Mucosa of rectum (tissue), 2 donors: ENCODE measurements around the gene PACRG.

Experiments
- H3K27ac ChIP-seq, 2 donors: one replicate each; pipeline ENCODE4 v1.7.0; 2013; ENCODE audit warnings: inconsistent platforms in 2 of 2, low read depth in 2 of 2, low read length in 2 of 2
- H3K27me3 ChIP-seq, 2 donors: one replicate each; pipeline ENCODE4 v1.7.0; 2013; ENCODE audit warnings: low read length in 2 of 2; ENCODE audit not compliant: control insufficient read depth in 2 of 2, insufficient read depth in 2 of 2
- H3K36me3 ChIP-seq, 2 donors: one replicate each; pipeline ENCODE4 v1.7.0; 2013; ENCODE audit warnings: low read length in 2 of 2; ENCODE audit not compliant: control insufficient read depth in 2 of 2, insufficient read depth in 2 of 2
- H3K4me1 ChIP-seq, 2 donors: one replicate each; pipeline ENCODE4 v1.7.0; 2013; ENCODE audit warnings: low read length in 2 of 2, mild to moderate bottlenecking in 1 of 2; ENCODE audit not compliant: control insufficient read depth in 2 of 2, insufficient read depth in 2 of 2
- H3K4me3 ChIP-seq, 2 donors: one replicate each; pipeline ENCODE4 v1.7.0; 2013; ENCODE audit warnings: low read length in 2 of 2
- H3K9ac ChIP-seq, 2 donors: one replicate each; pipeline ENCODE4 v1.7.0; 2013; ENCODE audit warnings: low read length in 2 of 2, low read depth in 1 of 2, mild to moderate bottlenecking in 1 of 2
- H3K9me3 ChIP-seq, 2 donors: one replicate each; pipeline ENCODE4 v1.7.0; 2013; ENCODE audit warnings: low read length in 2 of 2; ENCODE audit not compliant: control insufficient read depth in 2 of 2
- donor health status: healthy.
- donor health status: Normal muscosa, but diverticular disease.

PACRG gene

DNA sequence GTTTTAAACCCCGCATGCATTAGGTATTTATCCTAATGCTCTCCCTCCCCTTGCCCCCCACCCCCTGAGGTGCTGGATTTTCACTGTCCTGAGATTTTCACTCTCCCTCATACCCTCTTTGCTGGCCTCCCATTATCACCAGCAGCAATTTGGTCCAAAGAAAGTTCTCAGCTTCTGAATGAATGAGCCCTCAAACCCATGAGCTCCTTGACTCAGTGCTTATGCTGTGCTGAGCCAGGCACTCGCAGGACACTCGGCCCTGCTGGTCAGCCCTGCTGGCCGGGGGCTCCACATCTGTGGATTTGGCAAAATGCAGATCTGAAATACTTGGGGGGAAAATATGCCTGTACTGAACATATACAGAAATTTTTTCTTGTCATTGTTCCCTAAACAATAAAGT lies 533.6 kb downstream of the PACRG start:
- no peak overlapping the region for H3K27ac ChIP-seq
- H3K36me3 ChIP-seq = no peaks in the 10 kb centered on the region
- no peaks in the 10 kb centered on the region for H3K9me3 ChIP-seq
- H3K9ac ChIP-seq = no peak overlapping the region
- no peak overlapping the region for H3K4me3 ChIP-seq
- no peaks in the 10 kb centered on the region for H3K27me3 ChIP-seq
- no peaks in the 10 kb centered on the region for H3K4me1 ChIP-seq

GRCh38 chr6:163262080-163262479 lies 534.3 kb downstream of the PACRG start:
- Histone ChIP-seq H3K9ac (no peak overlapping the region), H3K4me1 (no peaks in the 10 kb centered on the region), H3K27ac (no peak overlapping the region)

GRCh38 chr6:163263196-163263595 lies 535.4 kb downstream of the PACRG start:
- Histone ChIP-seq H3K9me3 (no peaks in the 10 kb centered on the region), H3K4me1 (no peaks in the 10 kb centered on the region), H3K27me3 (no peaks in the 10 kb centered on the region), H3K4me3 (no peak overlapping the region), H3K27ac (no peak overlapping the region), H3K36me3 (no peaks in the 10 kb centered on the region), H3K9ac (no peak overlapping the region)

More at GRCh38 chr6:163262080-163262479, 534.3 kb downstream of the PACRG start:
- no peaks in the 10 kb centered on the region for H3K27me3 ChIP-seq
- H3K36me3 ChIP-seq = no peaks in the 10 kb centered on the region
- H3K9me3 ChIP-seq = no peaks in the 10 kb centered on the region
- no peak overlapping the region for H3K4me3 ChIP-seq

DNA sequence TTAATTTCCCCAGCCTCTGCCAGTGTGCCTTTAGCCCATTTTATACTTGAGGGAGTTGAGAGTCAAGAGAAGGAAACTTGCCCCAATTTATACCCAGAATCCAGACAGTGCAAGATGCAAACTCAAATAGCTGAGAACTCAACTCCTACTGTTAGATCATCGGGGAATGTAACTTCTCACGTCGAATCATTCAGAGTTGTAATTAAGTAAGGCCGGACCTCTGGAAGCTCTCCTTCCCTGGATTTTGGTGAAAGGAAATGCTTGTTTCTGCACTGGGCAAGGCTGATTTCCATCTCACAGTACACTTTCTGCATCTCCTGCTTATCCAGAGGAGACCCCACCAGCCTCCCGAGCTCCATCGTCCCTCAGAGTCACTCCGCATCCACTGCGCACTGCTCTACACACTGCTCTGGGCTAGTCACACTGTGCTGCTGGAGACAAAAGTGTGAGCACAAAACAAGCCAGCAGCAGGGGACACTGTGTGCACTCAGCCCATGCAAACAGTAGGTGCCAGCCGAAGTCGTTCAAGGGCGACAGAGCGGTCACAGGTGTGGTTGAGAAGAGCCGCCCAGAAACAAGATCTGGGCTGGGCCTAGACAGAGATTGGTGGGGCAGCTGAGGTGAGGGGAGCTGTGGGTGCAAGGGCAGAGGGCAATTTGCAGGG lies 536.4 kb downstream of the PACRG start:
- no peaks in the 10 kb centered on the region for H3K4me1 ChIP-seq
- peaks cover 0 to under 1% of the 10 kb centered on the region in 2 donors for H3K9me3 ChIP-seq
- H3K27ac ChIP-seq = no peak overlapping the region
- H3K4me3 ChIP-seq = no peak overlapping the region
- H3K36me3 ChIP-seq = no peaks in the 10 kb centered on the region
- H3K27me3 ChIP-seq = no peaks in the 10 kb centered on the region
- no peak overlapping the region for H3K9ac ChIP-seq

- H3K9me3 ChIP-seq = peaks cover 0 to 2% of the 10 kb centered on the region in 2 donors
- H3K27me3 ChIP-seq = no peaks in the 10 kb centered on the region
- no peaks in the 10 kb centered on the region for H3K36me3 ChIP-seq
- H3K4me1 ChIP-seq = no peaks in the 10 kb centered on the region
- H3K9ac ChIP-seq = no peak overlapping the region
- H3K4me3 ChIP-seq = no peak overlapping the region
- no peak overlapping the region for H3K27ac ChIP-seq
Measured at GRCh38 chr6:163264662-163265035, 536.9 kb downstream of the PACRG start.

GRCh38 chr6:163281634-163282033 lies 553.9 kb downstream of the PACRG start:
- Histone ChIP-seq H3K36me3 (no peaks in the 10 kb centered on the region), H3K27ac (no peak overlapping the region), H3K27me3 (no peaks in the 10 kb centered on the region), H3K9me3 (no peaks in the 10 kb centered on the region), H3K4me1 (no peaks in the 10 kb centered on the region), H3K4me3 (no peak overlapping the region), H3K9ac (no peak overlapping the region)

GRCh38 chr6:163282672-163283071 lies 554.9 kb downstream of the PACRG start:
- no peaks in the 10 kb centered on the region for H3K4me1 ChIP-seq

GRCh38 chr6:163284151-163284550 lies 556.4 kb downstream of the PACRG start:
- Histone ChIP-seq H3K27ac (no peak overlapping the region), H3K9ac (no peak overlapping the region), H3K4me1 (no peaks in the 10 kb centered on the region), H3K27me3 (no peaks in the 10 kb centered on the region), H3K36me3 (no peaks in the 10 kb centered on the region), H3K4me3 (no peak overlapping the region), H3K9me3 (no peaks in the 10 kb centered on the region)

More at GRCh38 chr6:163282672-163283071, 554.9 kb downstream of the PACRG start:
- Histone ChIP-seq H3K36me3 (no peaks in the 10 kb centered on the region), H3K27me3 (no peaks in the 10 kb centered on the region), H3K9me3 (no peaks in the 10 kb centered on the region), H3K4me3 (no peak overlapping the region), H3K27ac (no peak overlapping the region), H3K9ac (no peak overlapping the region)

GRCh38 chr6:163285691-163286090 lies 557.9 kb downstream of the PACRG start:
- no peaks in the 10 kb centered on the region for H3K4me1 ChIP-seq
- no peak overlapping the region for H3K9ac ChIP-seq
- no peak overlapping the region for H3K27ac ChIP-seq
- H3K4me3 ChIP-seq = no peak overlapping the region
- no peaks in the 10 kb centered on the region for H3K36me3 ChIP-seq
- H3K9me3 ChIP-seq = no peaks in the 10 kb centered on the region
- no peaks in the 10 kb centered on the region for H3K27me3 ChIP-seq

GRCh38 chr6:163287626-163288025 lies 559.9 kb downstream of the PACRG start:
- H3K27me3 ChIP-seq = no peaks in the 10 kb centered on the region
- no peaks in the 10 kb centered on the region for H3K36me3 ChIP-seq
- no peak overlapping the region for H3K4me3 ChIP-seq
- no peak overlapping the region for H3K27ac ChIP-seq
- no peak overlapping the region for H3K9ac ChIP-seq
- no peaks in the 10 kb centered on the region for H3K9me3 ChIP-seq
- H3K4me1 ChIP-seq = no peaks in the 10 kb centered on the region

- no peaks in the 10 kb centered on the region for H3K9me3 ChIP-seq
- H3K9ac ChIP-seq = no peak overlapping the region
- no peaks in the 10 kb centered on the region for H3K27me3 ChIP-seq
- H3K27ac ChIP-seq = no peak overlapping the region
- no peaks in the 10 kb centered on the region for H3K4me1 ChIP-seq
- H3K4me3 ChIP-seq = no peak overlapping the region
- no peaks in the 10 kb centered on the region for H3K36me3 ChIP-seq
Measured at GRCh38 chr6:163288066-163288465, 560.3 kb downstream of the PACRG start.
